HG03439 (cell line): ENCODE measurements around the gene MALRD1.

Experiments used
- ATAC-seq: cut with Tn5 transposase; IDR thresholded peaks from one replicate; pipeline ENCODE4 v1.9.1; 2021; ENCODE audit warnings: mild to moderate bottlenecking, moderate library complexity; ENCODE audit not compliant: unreplicated experiment

Gene MALRD1

GRCh38 chr10:19212590-19212989, 164.0 kb downstream of the MALRD1 start:
- no peak for ATAC-seq

GRCh38 chr10:19221216-19221615, 172.6 kb downstream of the MALRD1 start:
- no peak for ATAC-seq

GRCh38 chr10:19226025-19226424, 177.4 kb downstream of the MALRD1 start:
- ATAC-seq, result no peak

- ATAC-seq, result no peak
These were observed 182.4 kb downstream of the MALRD1 start for GRCh38 chr10:19231034-19231433.

- no peak for ATAC-seq
These were observed 197.5 kb downstream of the MALRD1 start for GRCh38 chr10:19245889-19246752.

- ATAC-seq, result no peak
These were observed 199.2 kb downstream of the MALRD1 start for GRCh38 chr10:19247843-19248242.

- no peak for ATAC-seq
These were observed 201.9 kb downstream of the MALRD1 start for GRCh38 chr10:19250546-19250945.

GRCh38 chr10:19252531-19252930, 203.9 kb downstream of the MALRD1 start:
- no peak for ATAC-seq

- ATAC-seq, result no peak
These were observed 207.7 kb downstream of the MALRD1 start for GRCh38 chr10:19256331-19256730.

GRCh38 chr10:19263262-19263661, 214.7 kb downstream of the MALRD1 start:
- ATAC-seq, result no peak

- no peak for ATAC-seq
These were observed 234.7 kb downstream of the MALRD1 start for GRCh38 chr10:19283285-19283684.

- ATAC-seq, result no peak
These were observed 235.2 kb downstream of the MALRD1 start for GRCh38 chr10:19283786-19284185.

- ATAC-seq, result no peak
These were observed 242.2 kb downstream of the MALRD1 start for GRCh38 chr10:19290770-19291169.

GRCh38 chr10:19294233-19294632, 245.6 kb downstream of the MALRD1 start:
- no peak for ATAC-seq

- no peak for ATAC-seq
These were observed 251.0 kb downstream of the MALRD1 start for GRCh38 chr10:19299645-19300044.

GRCh38 chr10:19302117-19302516, 253.5 kb downstream of the MALRD1 start:
- ATAC-seq, result no peak

GRCh38 chr10:19310066-19310465, 261.5 kb downstream of the MALRD1 start:
- no peak for ATAC-seq

GRCh38 chr10:19316204-19316870, 267.7 kb downstream of the MALRD1 start:
- ATAC-seq, result no peak

- no peak for ATAC-seq
These were observed 269.4 kb downstream of the MALRD1 start for GRCh38 chr10:19317952-19318351.

GRCh38 chr10:19325581-19325980, 277.0 kb downstream of the MALRD1 start:
- ATAC-seq, result no peak

- no peak for ATAC-seq
These were observed 280.0 kb downstream of the MALRD1 start for GRCh38 chr10:19328582-19328981.

GRCh38 chr10:19329475-19329874, 280.9 kb downstream of the MALRD1 start:
- no peak for ATAC-seq
